Adrenal gland (tissue), 5 donors: ENCODE data around the gene CCZ1.
"Not testable (repeated sequence)": the region's sequence is repeated elsewhere in the genome, so short reads cannot be mapped to it uniquely, and the experiment has no call there.

Experiments
- POLR2A ChIP-seq, 2 donors: fragments of 450-650 bp; IDR thresholded peaks; one replicate each; pipeline ENCODE4 v1.6.1; 2017; ENCODE audit warnings: antibody characterized with exemption in 2 of 2, mild to moderate bottlenecking in 2 of 2, moderate library complexity in 1 of 2
- TF ChIP-seq, protein P1 (sequence below), 6 experiments: fragments of 450-650 bp in 4 of 6; fragments of 200-600 bp in 2 of 6; sonication (generic) in 1 of 6; IDR thresholded peaks; 1 replicate in 5 of 6; 2 replicates in 1 of 6; pipeline versions ENCODE4 v1.5.1 to v1.8.0; 2016 to 2021; ENCODE audit warnings: antibody characterized with exemption in 6 of 6, mild to moderate bottlenecking in 2 of 6, moderate library complexity in 1 of 6
- donor health status: DM: no; HTN: no; CAD: no.

DNA sequence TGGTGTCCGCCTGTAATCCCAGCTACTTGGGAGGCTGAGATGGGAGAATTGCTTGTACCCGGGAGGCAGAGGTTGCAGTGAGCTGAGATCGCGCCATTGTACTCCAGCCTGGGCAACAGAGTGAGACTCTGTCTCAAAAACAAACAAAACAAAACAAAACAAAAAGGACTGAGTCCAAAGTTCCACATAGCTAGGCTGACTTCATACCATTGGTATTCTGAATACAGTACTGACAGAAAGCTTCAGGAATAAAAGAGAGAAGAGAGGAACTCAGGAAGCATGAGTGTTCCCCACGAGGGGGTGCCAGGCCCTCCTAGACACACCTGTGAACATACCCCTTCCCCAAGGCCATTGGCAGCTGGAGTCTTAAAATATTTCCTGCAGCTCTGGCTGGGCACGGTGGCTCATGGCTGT, 29.6 kb upstream of the CCZ1 start:
- TF ChIP-seq, protein P1, sequence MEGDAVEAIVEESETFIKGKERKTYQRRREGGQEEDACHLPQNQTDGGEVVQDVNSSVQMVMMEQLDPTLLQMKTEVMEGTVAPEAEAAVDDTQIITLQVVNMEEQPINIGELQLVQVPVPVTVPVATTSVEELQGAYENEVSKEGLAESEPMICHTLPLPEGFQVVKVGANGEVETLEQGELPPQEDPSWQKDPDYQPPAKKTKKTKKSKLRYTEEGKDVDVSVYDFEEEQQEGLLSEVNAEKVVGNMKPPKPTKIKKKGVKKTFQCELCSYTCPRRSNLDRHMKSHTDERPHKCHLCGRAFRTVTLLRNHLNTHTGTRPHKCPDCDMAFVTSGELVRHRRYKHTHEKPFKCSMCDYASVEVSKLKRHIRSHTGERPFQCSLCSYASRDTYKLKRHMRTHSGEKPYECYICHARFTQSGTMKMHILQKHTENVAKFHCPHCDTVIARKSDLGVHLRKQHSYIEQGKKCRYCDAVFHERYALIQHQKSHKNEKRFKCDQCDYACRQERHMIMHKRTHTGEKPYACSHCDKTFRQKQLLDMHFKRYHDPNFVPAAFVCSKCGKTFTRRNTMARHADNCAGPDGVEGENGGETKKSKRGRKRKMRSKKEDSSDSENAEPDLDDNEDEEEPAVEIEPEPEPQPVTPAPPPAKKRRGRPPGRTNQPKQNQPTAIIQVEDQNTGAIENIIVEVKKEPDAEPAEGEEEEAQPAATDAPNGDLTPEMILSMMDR (IDR thresholded peaks at IDR 0.05): not testable (repeated sequence)
- not testable (repeated sequence) for TF ChIP-seq POLR2A (IDR thresholded peaks at IDR 0.05)
